NCI-H524 (cell line): ENCODE measurements around the gene STXBP3.
A peak's percentile ranks its signal among the peaks of the same experiment; 100 is the strongest.
"Not testable (repeated sequence)": the region's sequence is repeated elsewhere in the genome, so short reads cannot be mapped to it uniquely, and the experiment has no call there.

Experiments
- DNase-seq, 2 experiments: peaks; one replicate each; lab custom pipeline; 2025; lab: John Stamatoyannopoulos, UW

The STXBP3 gene

GRCh38 chr1:108728327-108728923 is 18.0 kb upstream of the STXBP3 start:
- DNase-seq = no peak

- DNase-seq = no peak
Observed at GRCh38 chr1:108729481-108729880, 17.0 kb upstream of the STXBP3 start.

- DNase-seq = no peak
Observed at GRCh38 chr1:108732398-108732797, 14.1 kb upstream of the STXBP3 start.

- no peak for DNase-seq
Observed at GRCh38 chr1:108734171-108734865, 12.2 kb upstream of the STXBP3 start.

GRCh38 chr1:108742253-108742652 is 4.2 kb upstream of the STXBP3 start:
- DNase-seq = no peak

- no peak for DNase-seq
Observed at GRCh38 chr1:108745980-108746381, 493 bp upstream of the STXBP3 start.

- DNase-seq = peak; percentile 52 to 70
Observed at GRCh38 chr1:108747171-108747850, 837 bp downstream of the STXBP3 start.

- DNase-seq = no peak
Observed at GRCh38 chr1:108747898-108748297, 1.4 kb downstream of the STXBP3 start.

GRCh38 chr1:108749081-108749480 is 2.6 kb downstream of the STXBP3 start:
- no peak for DNase-seq

- DNase-seq = no peak
Observed at GRCh38 chr1:108750476-108751181, 4.2 kb downstream of the STXBP3 start.

GRCh38 chr1:108753363-108753762 is 6.9 kb downstream of the STXBP3 start:
- DNase-seq = no peak

- peak; percentile 45 to 90 for DNase-seq
Observed at GRCh38 chr1:108758796-108759195, 12.3 kb downstream of the STXBP3 start.

- no peak for DNase-seq
Observed at GRCh38 chr1:108767115-108767514, 20.6 kb downstream of the STXBP3 start.

- no peak for DNase-seq
Observed at GRCh38 chr1:108767708-108768107, 21.2 kb downstream of the STXBP3 start.

GRCh38 chr1:108777839-108778238 is 31.4 kb downstream of the STXBP3 start:
- no peak for DNase-seq

- no peak for DNase-seq
Observed at GRCh38 chr1:108779455-108779854, 33.0 kb downstream of the STXBP3 start.

GRCh38 chr1:108780937-108781574 is 34.6 kb downstream of the STXBP3 start:
- no peak for DNase-seq

- not testable (repeated sequence) for DNase-seq
Observed at GRCh38 chr1:108781575-108781944, 35.1 kb downstream of the STXBP3 start.

GRCh38 chr1:108785264-108785663 is 38.8 kb downstream of the STXBP3 start:
- no peak for DNase-seq

- no peak for DNase-seq
Observed at GRCh38 chr1:108785880-108786279, 39.4 kb downstream of the STXBP3 start.

- no peak for DNase-seq
Observed at GRCh38 chr1:108791790-108792189, 45.3 kb downstream of the STXBP3 start.

- no peak for DNase-seq
Observed at GRCh38 chr1:108792420-108792819, 45.9 kb downstream of the STXBP3 start.
